IMR-90 (cell line): ENCODE data around the gene PRKCE. TPM values are rescaled to one million over a fixed set of nuclear protein-coding genes. Genes with fewer than 3 reads are reported as not detected.

Experiments
- ATAC-seq: fragments of 200-7000 bp; cut with Tn5 transposase; 2 replicates; pipeline ENCODE4 v1.9.1; 2020; ENCODE audit warnings: low read depth, mild to moderate bottlenecking, moderate library complexity
- BruUV-seq: library from RNA; stranded (reverse); fragments of 400-500 nt; replicated peaks from 2 replicates; lab custom pipeline; 2021; lab: Mats Ljungman, UMichigan
- CTCF ChIA-PET: fragments of 300-600 bp; formaldehyde crosslinking; extraction: SDS; loops from one replicate; lab custom pipeline; 2021; ENCODE audit warnings: antibody characterized with exemption; lab: Yijun Ruan, JAX
- POLR2A ChIA-PET: fragments of 300-600 bp; sonication (Branson Sonifier 250); formaldehyde crosslinking; loops from one replicate; lab custom pipeline; 2022; ENCODE audit warnings: antibody characterized with exemption; ENCODE audit not compliant: unreplicated experiment; lab: Charles Lee
- DNase-seq: peaks from one replicate; pipeline ENCODE4 v3.0.0; 2013
- H2AFZ ChIP-seq: replicated peaks from 2 replicates; pipeline ENCODE3; 2013; ENCODE audit warnings: low read length, mild to moderate bottlenecking; ENCODE audit not compliant: poor library complexity
- H2AK5ac ChIP-seq: 2 replicates; pipeline ENCODE4 v1.6.1; 2013; ENCODE audit warnings: low read depth, low read length, inconsistent platforms
- H2AK9ac ChIP-seq: replicated peaks from 2 replicates; pipeline ENCODE3; 2013; ENCODE audit warnings: mild to moderate bottlenecking, low read depth, low read length, moderate library complexity; ENCODE audit not compliant: poor library complexity
- H2BK120ac ChIP-seq: 2 replicates; pipeline ENCODE4 v1.6.1; 2013; ENCODE audit warnings: low read depth, low read length, inconsistent platforms
- H2BK15ac ChIP-seq: 3 replicates; pipeline ENCODE4 v1.6.1; 2013; ENCODE audit warnings: low read depth, low read length, inconsistent platforms
- H2BK20ac ChIP-seq: 2 replicates; pipeline ENCODE4 v1.6.1; 2013; ENCODE audit warnings: low read depth, mild to moderate bottlenecking, inconsistent platforms, low read length, moderate library complexity
- H2BK5ac ChIP-seq: 2 replicates; pipeline ENCODE4 v1.6.1; 2013; ENCODE audit warnings: mild to moderate bottlenecking, low read depth, low read length, inconsistent platforms; ENCODE audit not compliant: poor library complexity, severe bottlenecking
- H3K14ac ChIP-seq: replicated peaks from 2 replicates; pipeline ENCODE4 v1.6.1; 2013; ENCODE audit warnings: low read depth, low read length, inconsistent platforms
- H3K18ac ChIP-seq: 2 replicates; pipeline ENCODE4 v1.6.1; 2013; ENCODE audit warnings: low read depth, low read length, control low read depth
- H3K23ac ChIP-seq: 2 replicates; pipeline ENCODE4 v1.6.1; 2013; ENCODE audit warnings: low read depth, low read length, inconsistent platforms
- H3K27ac ChIP-seq: 2 replicates; pipeline ENCODE4 v1.5.1; 2013; ENCODE audit warnings: mild to moderate bottlenecking, control low read depth, low read length; ENCODE audit not compliant: insufficient read depth
- H3K27me3 ChIP-seq: 2 replicates; pipeline ENCODE4 v1.6.1; 2013; ENCODE audit warnings: low read length; ENCODE audit not compliant: control insufficient read depth, insufficient read depth
- H3K36me3 ChIP-seq: 2 replicates; pipeline ENCODE4 v1.6.1; 2013; ENCODE audit warnings: low read length, mixed read lengths; ENCODE audit not compliant: control insufficient read depth, insufficient read depth
- H3K4ac ChIP-seq: 2 replicates; pipeline ENCODE4 v1.6.1; 2013; ENCODE audit warnings: low read depth, low read length, inconsistent platforms
- H3K4me1 ChIP-seq: 2 replicates; pipeline ENCODE4 v1.6.1; 2013; ENCODE audit warnings: low read length, mixed read lengths; ENCODE audit not compliant: control insufficient read depth, insufficient read depth
- H3K4me2 ChIP-seq: 2 replicates; pipeline ENCODE4 v1.6.1; 2013; ENCODE audit warnings: low read depth, mild to moderate bottlenecking, control low read depth, low read length, moderate library complexity
- H3K4me3 ChIP-seq: 2 replicates; pipeline ENCODE4 v1.5.1; 2013; ENCODE audit warnings: low read depth, mild to moderate bottlenecking, control low read depth, low read length, moderate library complexity; ENCODE audit not compliant: insufficient read depth
- H3K56ac ChIP-seq: 2 replicates; pipeline ENCODE4 v1.6.1; 2013; ENCODE audit warnings: low read length, inconsistent platforms; ENCODE audit not compliant: insufficient read depth; ENCODE audit errors: extremely low read depth
- H3K79me1 ChIP-seq, 2 experiments: 2 replicates each; pipeline ENCODE4 v1.6.1; 2013; ENCODE audit warnings: low read length in 2 of 2, inconsistent platforms in 1 of 2, low read depth in 1 of 2
- H3K9ac ChIP-seq: 2 replicates; pipeline ENCODE4 v1.6.1; 2013; ENCODE audit warnings: low read depth, low read length, control low read depth
- H3K9me1 ChIP-seq: 2 replicates; pipeline ENCODE4 v1.6.1; 2013; ENCODE audit warnings: low read length, inconsistent platforms; ENCODE audit not compliant: insufficient read depth
- H3K9me3 ChIP-seq: 2 replicates; pipeline ENCODE4 v1.6.1; 2013; ENCODE audit warnings: low read length; ENCODE audit not compliant: control insufficient read depth, insufficient read depth
- H4K20me1 ChIP-seq: 2 replicates; pipeline ENCODE4 v1.6.1; 2013; ENCODE audit warnings: low read length, inconsistent platforms; ENCODE audit not compliant: insufficient read depth
- H4K5ac ChIP-seq: 2 replicates; pipeline ENCODE4 v1.6.1; 2013; ENCODE audit warnings: mild to moderate bottlenecking, low read depth, low read length, control low read depth
- H4K8ac ChIP-seq, 2 experiments: 2 replicates each; pipeline ENCODE4 v1.6.1; 2013; ENCODE audit warnings: low read depth in 2 of 2, low read length in 2 of 2, control low read depth in 1 of 2, inconsistent platforms in 1 of 2
- H4K91ac ChIP-seq: 2 replicates; pipeline ENCODE4 v1.6.1; 2013; ENCODE audit warnings: low read depth, low read length, inconsistent platforms; ENCODE audit not compliant: insufficient read depth
- CEBPB ChIP-seq: IDR thresholded peaks from 2 replicates; pipeline ENCODE4 v1.6.1; 2012; ENCODE audit warnings: low read depth, low read length, improper control_type of control experiment
- CHD1 ChIP-seq: IDR thresholded peaks from 2 replicates; pipeline ENCODE4 v1.6.1; 2012; ENCODE audit warnings: low read depth, low read length, improper control_type of control experiment
- FOS ChIP-seq: fragments of 150-350 bp; IDR thresholded peaks from 2 replicates; pipeline ENCODE4 v1.6.1; 2016; ENCODE audit warnings: low read depth, low read length
- MAFK ChIP-seq: IDR thresholded peaks from 2 replicates; pipeline ENCODE4 v1.6.1; 2012; ENCODE audit warnings: low read depth, low read length, improper control_type of control experiment
- MAZ ChIP-seq: IDR thresholded peaks from 2 replicates; pipeline ENCODE4 v1.6.1; 2012; ENCODE audit warnings: low read depth, mild to moderate bottlenecking, low read length, improper control_type of control experiment, moderate library complexity, borderline replicate concordance
- NFE2L2 ChIP-seq: fragments of 150-350 bp; IDR thresholded peaks from 2 replicates; pipeline ENCODE4 v1.6.1; 2016; ENCODE audit warnings: low read depth, mild to moderate bottlenecking, low read length
- SMC3 ChIP-seq: fragments of 150-350 bp; IDR thresholded peaks from 2 replicates; pipeline ENCODE4 v1.6.1; 2016; ENCODE audit warnings: low read depth, mild to moderate bottlenecking, antibody characterized with exemption, low read length, moderate library complexity
- USF2 ChIP-seq: fragments of 150-350 bp; IDR thresholded peaks from 2 replicates; pipeline ENCODE4 v1.6.1; 2017; ENCODE audit warnings: mild to moderate bottlenecking, antibody characterized with exemption, low read length, low read depth
- WGBS, 2 experiments: methylation state at CpG; one replicate each; pipeline versions ENCODE4 v1.1.5 to v1.1.7; 2013; ENCODE audit warnings: missing lambda C conversion rate in 2 of 2; ENCODE audit not compliant: insufficient read length in 1 of 2; ENCODE audit errors: extremely low coverage in 2 of 2; 5-methylcytosine and 5-hydroxymethylcytosine counted together
- dilution Hi-C: fragments of 300-500 bp; cut with HindIII; formaldehyde crosslinking; loops from one replicate; pipeline ENCODE4 v1.14.3; 2018; ENCODE audit warnings: low sequenced_read_pairs; ENCODE audit not compliant: unreplicated experiment
- in situ Hi-C: fragments of 300-500 bp; cut with MboI; formaldehyde crosslinking; loops from 3 replicates; pipeline ENCODE4 v1.14.3; 2019; ENCODE audit warnings: low sequenced_read_pairs, inconsistent platforms, mixed read lengths
- intact Hi-C: fragments of 100-400 bp; cut with micrococcal nuclease; formaldehyde crosslinking; loops from 2 replicates; pipeline ENCODE4 v1.10.0; 2022
- polyA plus RNA-seq, 3 experiments: library from polyadenylated mRNA; depleted of rRNA; stranded (reverse); fragments of >200 nt; gene quantifications; 2 replicates each; pipeline ENCODE4 v1.2.3, GENCODE V29; 2012; ENCODE audit warnings: low replicate concordance in 1 of 3
- total RNA-seq: library from RNA; depleted of rRNA; stranded (reverse); fragments of >200 nt; gene quantifications from 2 replicates; pipeline ENCODE4 v1.2.3, GENCODE V29; 2012

PRKCE gene
- total and polyA plus RNA-seq, 2 of the 4 experiments (the other 2 are of a cell fraction) = 8.1 to 32.4 TPM

GRCh38 chr2:45932278-45932975 is 281.0 kb downstream of the PRKCE start:
- H2BK15ac ChIP-seq = no peak overlapping the region
- H4K5ac ChIP-seq = no peak overlapping the region
- ChIA-PET POLR2A (no interaction called here), CTCF (interaction anchor here (0.5 to 0.6 kb wide), 2 partner anchors 88 to 353 kb away, joined by 4 to 5 read pairs; no protein-coding TSS in a partner anchor)
- dilution Hi-C loops = loop anchor here (25.0 kb wide), 1 partner anchor 295 kb away; no protein-coding TSS in a partner anchor
- no peak for ATAC-seq
- H3K9me3 ChIP-seq = no peaks in the 10 kb centered on the region
- 83% methylated on average over 1 of the region's 8 CpGs; no CpG with 5 or more reads in 1 of the 2 experiments for WGBS, 2 experiments
- H4K8ac ChIP-seq = no peak overlapping the region
- no peak overlapping the region for H3K14ac ChIP-seq
- no peak overlapping the region for H2AK9ac ChIP-seq
- no peak overlapping the region for H2AFZ ChIP-seq
- no peak overlapping the region for H3K18ac ChIP-seq
- H3K27ac ChIP-seq = no peak overlapping the region
- no peak overlapping the region for H3K4ac ChIP-seq
- in situ Hi-C loops = loop anchor here (10.0 kb wide), 1 partner anchor 158 kb away; no protein-coding TSS in a partner anchor
- H2BK5ac ChIP-seq = no peak overlapping the region
- no peaks in the 10 kb centered on the region for H4K20me1 ChIP-seq
- DNase-seq = peak; percentile 88
- intact Hi-C loops = loop anchor here (10.0 kb wide), 1 partner anchor 948 kb away; no protein-coding TSS in a partner anchor
- H3K9me1 ChIP-seq = peaks cover 15% of the 10 kb centered on the region
- no peak overlapping the region for H3K9ac ChIP-seq
- H3K79me1 ChIP-seq = peaks cover 0 to 19% of the 10 kb centered on the region in 2 experiments; a peak in 1 of 4 replicates
- H3K4me2 ChIP-seq = no peak overlapping the region
- H2AK5ac ChIP-seq = no peak overlapping the region
- BruUV-seq = no TSS peak
- H2BK20ac ChIP-seq = no peak overlapping the region
- H3K56ac ChIP-seq = no peak overlapping the region
- peaks cover 6% of the 10 kb centered on the region for H3K4me1 ChIP-seq
- TF ChIP-seq MAZ (no peak), NFE2L2 (peak; percentile 90), CEBPB (peak; percentile 67), MAFK (peak; percentile 66), SMC3 (peak; percentile 7; the same call in 1 of the 2 replicates), USF2 (no peak), FOS (peak; percentile 28; the same call in 1 of the 2 replicates), CHD1 (no peak)
- H3K4me3 ChIP-seq = no peak overlapping the region
- no peaks in the 10 kb centered on the region for H3K27me3 ChIP-seq
- no peak overlapping the region for H3K23ac ChIP-seq
- no peak overlapping the region for H4K91ac ChIP-seq
- H3K36me3 ChIP-seq = no peaks in the 10 kb centered on the region
- no peak overlapping the region for H2BK120ac ChIP-seq
